HG03571 (cell line): Measurements from ENCODE around the gene VAMP5.
"Not testable (repeated sequence)": the region's sequence is repeated elsewhere in the genome, so short reads cannot be mapped to it uniquely, and the experiment has no call there.

Experiments used
- ATAC-seq: cut with Tn5 transposase; IDR thresholded peaks from one replicate; pipeline ENCODE4 v1.9.1; 2021; ENCODE audit not compliant: unreplicated experiment

Gene VAMP5

DNA sequence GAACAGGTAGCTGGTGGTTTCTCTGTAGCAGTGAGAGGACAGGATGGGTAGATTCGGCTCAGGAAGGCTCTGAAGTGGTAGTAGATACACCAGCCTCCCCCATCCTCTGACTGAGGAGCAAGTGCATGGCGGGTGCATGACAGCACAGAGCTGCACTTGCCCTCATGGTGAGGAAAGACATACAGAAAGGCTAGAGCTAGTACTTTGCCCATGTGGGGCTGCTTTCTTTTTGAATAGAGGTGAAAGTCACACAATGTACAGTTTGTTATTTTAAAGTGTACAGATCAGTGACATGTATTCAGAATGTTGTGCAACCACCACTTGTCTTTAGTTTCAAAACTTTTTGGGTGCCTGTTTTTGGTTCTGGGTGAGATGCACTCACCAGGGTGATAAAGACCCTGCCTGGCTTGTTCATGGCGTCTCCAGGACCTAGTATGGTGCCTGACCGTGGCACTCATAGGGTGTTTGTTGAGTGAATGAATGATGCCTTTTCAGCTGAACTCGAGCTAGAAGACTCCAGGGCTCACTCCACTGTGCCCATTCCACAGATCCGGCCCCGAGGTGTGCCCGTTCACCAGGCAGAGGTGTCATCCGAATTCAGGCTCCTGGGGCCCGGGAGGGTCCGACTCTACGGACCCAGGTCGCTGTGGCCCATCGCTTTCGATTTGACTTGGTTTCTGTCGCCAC, 421 bp upstream of the VAMP5 start:
- ATAC-seq, result no peak

DNA sequence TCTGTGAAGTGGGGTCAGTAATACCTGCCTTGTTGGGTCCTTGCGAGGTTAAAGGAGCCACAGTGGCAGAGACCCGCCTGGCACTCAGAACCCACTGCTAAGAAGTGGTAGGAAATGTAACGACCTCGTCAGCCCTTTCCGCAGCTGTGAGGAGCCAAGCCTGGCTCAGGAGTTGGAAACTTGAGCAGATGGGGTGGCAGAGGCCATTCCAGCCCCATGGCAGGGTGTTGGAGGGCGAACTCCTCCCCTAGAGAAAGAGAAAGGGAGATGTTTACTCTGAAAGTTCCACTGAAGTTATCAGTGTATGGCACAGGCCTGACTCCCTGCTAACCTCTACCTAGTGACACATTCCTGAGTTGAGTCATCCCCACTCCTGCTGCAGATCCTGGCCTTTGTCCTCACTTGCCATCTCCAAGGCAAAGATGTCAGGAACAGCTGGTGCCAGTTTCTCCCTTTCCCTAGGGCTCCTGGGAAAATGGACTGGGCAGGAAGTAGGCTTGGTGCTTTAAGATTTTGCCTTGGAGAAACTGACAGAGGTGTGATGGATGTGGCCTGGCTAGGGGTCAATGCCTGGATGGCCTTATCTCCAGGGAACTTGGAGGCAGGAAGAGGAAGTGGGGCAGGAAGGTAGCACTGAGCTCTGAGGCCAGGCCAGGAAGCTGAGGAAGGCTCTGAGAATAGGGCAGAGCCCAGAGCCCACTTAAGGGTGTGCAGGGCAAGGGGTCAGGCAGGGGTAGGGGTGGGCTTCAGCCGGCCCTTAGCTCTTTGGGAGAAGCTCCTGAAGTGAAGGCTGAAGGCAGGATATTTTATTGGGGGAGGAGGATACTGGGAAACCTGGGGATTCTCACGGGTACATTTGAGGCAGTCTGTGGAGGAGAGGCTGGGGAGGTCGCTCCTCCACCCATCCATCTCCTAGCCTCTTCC, 888 bp downstream of the VAMP5 start:
- no peak for ATAC-seq

DNA sequence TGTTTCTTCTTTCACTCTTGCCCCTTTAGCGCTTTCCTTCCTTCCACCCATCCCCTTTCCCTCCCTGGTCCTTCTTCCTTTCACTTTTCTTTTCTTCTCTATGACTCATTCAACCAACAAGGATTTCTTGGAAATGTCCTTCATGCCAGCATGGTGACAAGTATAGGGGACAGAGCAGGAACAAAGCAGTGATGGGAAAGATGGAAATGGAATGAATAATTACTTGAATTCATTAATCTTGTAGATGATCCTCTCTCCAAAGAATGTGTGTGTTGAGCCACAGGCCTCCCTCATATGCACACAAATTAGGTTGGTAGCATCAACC, 1.5 kb downstream of the VAMP5 start:
- no peak for ATAC-seq

DNA sequence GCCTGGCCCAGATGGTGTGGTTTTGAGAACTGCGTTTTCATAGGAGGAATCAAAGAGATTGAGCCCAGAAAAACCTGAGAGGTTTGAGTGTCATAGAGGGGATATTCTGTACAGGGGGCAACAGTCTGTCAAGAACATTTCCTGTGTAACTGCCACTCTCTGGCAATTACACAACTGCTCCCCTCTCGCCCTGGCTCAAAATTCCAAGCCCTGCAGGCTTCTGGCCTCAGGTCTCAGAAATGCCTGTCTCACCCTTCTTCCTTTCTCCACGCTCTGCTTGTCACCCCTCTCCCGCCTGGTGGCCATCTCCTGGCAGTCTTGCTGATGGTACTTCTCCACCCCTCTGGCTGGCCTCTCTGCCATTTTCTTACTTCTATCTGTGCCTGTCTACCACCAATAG, 4.0 kb downstream of the VAMP5 start:
- ATAC-seq, result no peak

DNA sequence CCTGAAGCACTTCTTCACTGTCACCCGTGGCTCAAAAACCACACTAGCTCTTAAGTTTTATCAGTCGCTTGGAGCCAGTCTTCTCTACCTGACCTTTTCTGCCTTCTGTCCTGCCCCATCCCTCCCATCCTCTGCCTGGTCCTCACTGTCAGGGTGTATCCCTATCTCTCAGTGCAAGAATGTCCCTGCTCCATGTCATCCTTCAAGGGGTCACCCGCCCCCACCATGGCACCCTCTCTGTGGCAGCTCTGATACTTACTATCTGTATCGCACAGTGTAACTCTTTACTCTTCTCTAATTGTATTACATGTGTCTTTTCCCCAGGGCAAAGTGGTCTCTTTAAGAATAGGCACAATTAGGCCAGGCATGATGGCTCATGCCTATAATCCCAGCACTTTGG, 4.4 kb downstream of the VAMP5 start:
- no peak for ATAC-seq

DNA sequence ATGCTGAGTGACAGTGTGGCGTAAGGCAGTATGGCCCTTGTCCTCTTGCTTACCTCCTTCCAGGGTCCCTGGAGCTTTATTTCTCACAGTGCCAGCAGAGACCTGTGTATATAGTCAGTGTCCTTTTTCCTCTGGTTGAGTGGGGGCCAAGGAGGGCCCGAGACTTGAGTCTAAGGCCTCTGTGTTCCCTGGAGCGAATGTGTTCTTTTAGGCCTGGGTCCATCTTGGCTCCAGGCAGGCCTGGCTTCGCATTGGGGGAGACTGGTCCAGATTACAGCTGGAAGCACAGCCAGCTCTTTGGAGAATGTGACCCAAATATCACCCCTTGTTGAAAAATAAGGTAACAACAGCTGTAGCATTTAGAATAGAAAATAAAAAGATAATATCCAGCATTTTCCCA, 5.0 kb downstream of the VAMP5 start:
- no peak for ATAC-seq

DNA sequence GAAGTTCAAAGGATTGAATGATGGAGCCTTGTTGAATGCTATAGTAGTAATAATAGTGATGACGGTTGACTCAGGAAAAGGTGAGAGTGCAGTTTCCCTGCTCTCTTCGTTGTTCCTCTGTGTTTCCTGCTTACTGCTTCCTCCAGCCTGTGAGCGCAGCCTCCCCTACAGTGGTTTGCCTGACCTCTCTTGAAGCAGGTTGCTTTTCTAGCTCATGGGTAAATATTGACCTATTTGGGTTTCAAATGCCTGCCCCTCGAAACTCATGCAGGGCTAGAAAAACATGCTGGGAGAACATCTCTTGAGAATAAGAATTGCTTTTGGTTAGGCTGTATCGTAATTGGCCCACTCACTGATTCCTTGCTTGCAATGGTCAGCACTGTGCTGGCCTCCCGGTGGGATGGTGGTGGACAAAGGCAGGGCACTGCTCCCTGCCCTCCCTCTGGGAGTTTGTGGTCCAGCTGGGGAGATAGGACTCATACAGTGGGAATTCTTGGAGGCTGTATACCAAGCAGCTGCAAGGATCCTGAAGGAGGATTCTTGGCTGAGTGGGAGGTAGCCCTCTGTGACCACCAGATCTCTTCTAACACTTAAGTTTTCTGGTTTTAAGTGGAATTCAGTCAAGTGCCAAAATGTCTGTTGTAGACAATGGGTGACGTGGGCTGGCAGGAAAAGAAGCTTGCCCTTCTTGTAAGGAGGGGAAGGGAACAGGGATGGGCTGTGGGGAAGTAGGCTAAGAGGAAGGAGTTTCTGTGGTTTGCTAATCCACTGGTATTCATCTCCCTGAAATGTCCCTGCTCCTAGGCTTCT, 6.0 kb downstream of the VAMP5 start:
- no peak for ATAC-seq

DNA sequence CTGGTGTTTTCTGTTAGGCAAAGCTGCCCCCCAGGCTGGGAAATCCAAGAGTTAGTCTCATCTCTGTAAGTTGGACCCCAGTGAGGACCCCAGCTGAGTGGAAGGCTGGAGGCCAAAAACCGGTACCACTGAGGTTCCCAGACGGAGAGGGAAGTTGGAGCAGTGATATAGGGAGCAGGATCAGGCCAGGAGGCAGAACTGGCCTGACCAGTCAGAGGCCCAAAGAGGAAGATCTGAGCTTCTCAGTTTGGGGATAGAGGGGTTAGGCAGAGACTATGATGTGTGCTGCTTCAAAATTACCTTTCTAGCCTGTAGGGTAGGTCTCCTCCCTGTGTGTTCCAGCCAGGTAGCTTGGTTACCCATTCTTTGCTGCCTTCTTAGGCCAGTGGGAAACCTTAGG, 6.7 kb downstream of the VAMP5 start:
- no peak for ATAC-seq

DNA sequence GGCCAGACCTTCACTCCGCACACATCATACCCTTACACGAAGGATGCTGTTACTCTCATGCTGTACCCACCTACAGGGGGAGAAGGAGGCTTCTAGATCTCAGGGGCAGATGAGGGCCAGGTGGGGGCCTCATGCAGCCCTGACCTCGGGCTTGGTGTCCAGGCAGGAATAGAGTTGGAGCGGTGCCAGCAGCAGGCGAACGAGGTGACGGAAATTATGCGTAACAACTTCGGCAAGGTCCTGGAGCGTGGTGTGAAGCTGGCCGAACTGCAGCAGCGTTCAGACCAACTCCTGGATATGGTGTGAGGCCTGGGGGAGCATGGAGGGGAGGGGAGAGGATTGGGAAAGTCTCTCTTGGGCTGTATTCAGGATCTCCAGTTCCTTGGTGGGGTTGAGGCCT, 7.3 kb downstream of the VAMP5 start:
- ATAC-seq, result no peak

DNA sequence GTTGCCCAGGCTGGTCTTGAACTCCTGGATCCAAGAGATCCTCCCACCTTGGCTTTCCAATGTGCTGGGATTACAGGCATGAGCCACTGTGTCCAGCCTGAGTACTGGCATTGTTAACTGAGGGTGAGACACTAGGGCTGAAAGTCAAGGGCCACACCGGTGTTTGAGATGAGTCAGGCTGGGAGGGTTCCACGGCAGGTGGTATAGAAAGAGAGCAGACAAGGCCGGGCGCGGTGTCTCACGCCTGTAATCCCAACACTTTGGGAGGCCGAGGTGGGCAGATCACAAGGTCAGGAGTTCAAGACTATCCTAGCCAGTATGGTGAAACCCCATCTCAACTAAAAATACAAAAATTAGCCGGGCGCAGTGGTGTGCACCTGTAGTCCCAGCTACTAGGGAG, 8.1 kb downstream of the VAMP5 start:
- not testable (repeated sequence) for ATAC-seq

DNA sequence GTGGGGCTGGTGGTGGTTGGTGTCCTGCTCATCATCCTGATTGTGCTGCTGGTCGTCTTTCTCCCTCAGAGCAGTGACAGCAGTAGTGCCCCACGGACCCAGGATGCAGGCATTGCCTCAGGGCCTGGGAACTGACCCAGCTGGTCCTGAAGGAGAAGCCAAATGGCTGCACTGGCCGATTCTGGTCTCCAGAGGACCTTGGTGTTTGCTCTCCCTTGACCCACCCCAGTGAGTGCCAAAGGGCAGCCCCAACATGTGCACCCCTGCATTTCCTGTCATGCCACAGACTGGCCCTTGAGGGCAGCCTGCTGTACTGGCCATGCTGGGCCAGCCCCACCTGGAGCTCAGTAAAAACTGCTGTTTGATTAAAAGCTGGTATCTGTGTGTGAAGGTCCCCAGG, 8.8 kb downstream of the VAMP5 start:
- ATAC-seq, result no peak

DNA sequence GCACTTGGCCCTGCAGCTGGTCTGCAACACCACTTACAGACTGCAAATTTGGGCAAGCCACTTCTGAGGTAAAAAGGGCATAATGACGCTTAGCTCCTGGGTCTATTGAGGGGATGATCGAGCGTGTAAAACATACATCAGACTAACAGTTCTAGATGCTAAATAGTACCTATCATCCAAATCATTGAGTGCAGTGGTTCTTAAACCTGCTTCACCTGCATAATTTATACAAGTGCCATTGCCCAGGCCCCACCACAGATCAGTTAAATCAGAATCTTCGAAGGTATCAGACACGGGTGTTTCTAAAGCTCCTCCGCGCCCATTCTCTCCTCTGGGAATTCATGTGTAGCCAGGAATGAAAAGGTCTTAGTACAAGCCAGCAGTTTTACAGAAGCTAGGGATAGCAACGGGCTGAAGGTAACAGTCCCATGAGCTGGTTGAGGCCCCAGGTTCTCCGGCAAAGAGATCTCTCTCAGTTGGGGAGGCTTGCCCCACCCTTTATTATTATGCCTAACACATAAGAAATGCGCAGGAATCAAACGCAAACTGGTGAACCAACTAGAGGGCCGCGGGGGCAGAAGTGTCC, 10.6 kb downstream of the VAMP5 start:
- ATAC-seq, result peak; percentile 3

DNA sequence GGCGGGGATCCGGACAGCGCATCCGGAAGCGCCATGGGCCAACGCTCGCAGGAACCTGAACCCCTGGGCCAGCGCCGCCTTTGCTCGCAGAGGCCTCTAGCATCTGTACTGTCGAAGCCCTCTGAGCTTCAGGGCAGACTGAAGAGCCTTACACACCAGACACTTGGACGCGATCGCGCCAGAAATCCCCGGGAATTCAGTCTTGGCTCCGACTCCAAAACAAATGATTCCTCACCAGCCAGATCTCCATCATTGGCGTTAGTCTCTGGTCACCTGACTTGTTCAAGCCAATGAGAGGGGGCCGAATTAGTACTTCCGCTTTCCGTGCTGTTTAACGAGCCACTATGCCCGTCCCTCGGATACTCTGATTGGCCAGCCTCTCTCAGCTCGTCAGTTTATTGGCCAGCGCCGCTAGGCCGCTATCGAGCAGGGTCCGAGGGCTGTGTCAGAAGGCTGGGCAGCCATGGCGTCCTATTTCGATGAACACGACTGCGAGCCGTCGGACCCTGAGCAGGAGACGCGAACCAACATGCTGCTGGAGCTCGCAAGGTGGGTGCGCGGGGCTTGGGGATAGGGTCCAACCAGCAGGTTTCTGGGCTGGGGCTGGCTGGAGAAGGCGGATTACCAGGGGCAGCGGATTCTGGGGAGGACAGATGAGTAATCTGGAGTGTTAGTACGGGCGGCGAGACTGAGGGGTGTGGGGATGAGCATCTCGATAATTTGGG, 11.2 kb downstream of the VAMP5 start, which contains the start of gene RNF181:
Gene RNF181, plus strand, starts transcription at position 445 of the 725 bp plus-strand sequence. Its CDS starts 19 bp downstream, at position 464.
- ATAC-seq, result peak; percentile 97

DNA sequence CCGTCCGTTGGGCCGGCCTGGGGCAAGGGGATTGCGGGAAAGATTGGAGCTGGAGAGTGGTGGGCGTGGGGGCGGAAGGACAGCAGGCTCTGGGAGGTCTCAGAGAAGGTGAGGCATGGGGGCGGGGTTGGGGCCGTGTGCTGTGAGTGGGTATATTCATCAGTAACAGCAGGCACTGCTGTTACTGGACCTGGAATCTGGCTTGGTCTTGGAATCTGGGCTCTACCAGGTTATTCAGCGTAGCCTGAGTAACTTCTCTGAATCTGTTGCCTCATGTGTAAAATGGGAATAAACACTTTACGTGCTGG, 11.7 kb downstream of the VAMP5 start:
- ATAC-seq, result no peak

DNA sequence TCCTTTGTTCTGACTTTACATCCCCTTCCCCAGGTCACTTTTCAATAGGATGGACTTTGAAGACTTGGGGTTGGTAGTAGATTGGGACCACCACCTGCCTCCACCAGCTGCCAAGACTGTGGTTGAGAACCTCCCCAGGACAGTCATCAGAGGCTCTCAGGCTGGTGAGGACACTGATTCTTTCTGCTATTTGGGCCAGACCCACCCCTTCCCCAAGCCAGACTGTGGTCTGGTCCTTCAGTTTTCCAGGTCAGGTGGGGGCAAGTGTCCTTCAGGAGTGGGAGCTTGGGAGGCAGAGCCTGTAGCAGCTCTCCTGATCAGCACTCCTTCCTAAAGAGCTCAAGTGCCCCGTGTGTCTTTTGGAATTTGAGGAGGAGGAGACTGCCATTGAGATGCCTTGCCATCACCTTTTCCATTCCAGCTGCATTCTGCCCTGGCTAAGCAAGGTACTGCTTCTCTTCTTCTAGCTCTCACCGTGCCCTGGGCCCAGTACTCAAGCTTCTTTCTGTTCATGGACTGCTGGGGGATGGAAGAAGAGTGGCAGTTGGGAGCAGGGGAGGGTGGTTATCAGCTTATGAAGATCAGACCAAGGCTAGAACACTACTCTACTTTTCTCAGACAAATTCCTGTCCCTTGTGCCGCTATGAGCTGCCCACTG, 12.4 kb downstream of the VAMP5 start:
- no peak for ATAC-seq

DNA sequence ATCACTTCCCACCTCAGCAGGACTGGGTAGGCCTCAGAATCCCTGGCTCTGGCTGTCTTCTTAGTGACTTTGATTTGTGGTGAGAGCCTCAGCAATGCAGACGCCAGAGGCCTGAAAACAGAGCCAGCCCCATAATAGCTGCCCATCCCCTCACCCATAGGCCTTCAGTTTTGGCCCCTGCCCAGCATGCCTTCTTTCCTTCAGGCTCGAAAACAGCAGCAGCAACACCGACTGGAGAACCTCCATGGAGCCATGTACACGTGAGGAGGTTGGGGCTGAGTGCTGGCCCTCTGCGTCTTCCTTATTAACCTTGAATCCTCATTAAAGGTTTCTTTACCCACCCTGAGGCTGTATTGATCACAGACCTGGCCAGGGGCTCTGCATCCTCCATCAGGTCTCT, 13.0 kb downstream of the VAMP5 start:
- ATAC-seq, result no peak

DNA sequence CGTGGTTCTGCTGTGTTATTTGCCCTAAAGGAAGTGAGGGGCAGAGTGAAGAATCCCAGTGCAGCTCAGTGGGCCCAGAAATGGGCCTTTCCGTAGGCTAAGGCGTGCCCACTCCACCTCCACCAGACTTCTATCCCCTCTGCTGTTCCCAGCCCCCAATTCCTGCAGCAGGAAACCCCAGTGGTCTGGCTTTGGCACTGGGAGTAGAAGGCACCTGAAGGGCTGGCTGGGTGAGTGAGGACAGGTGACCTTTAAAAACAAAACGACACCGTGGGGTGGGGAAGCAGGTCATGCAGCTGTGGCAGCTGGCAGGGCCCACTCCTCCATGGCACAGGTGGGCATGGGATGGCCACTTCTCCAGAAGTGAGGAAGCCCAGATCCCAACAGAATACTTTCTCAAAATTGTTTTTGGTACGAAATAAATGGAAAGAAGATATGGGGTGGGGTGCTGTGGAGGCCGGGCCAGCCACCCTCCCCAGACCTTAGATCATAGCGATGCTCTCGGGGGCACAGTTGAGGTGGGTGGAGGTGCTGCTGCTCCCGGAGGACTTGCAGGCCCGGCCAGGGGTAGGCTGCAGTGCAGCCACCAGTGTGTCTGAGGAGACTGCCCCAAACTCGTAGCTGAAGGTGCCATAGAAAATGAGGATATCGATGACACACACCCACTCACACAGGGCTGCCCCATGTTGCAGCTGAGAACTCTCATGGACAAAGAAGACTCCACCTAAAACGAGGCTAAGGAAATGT, 14.5 kb downstream of the VAMP5 start:
- ATAC-seq, result no peak

DNA sequence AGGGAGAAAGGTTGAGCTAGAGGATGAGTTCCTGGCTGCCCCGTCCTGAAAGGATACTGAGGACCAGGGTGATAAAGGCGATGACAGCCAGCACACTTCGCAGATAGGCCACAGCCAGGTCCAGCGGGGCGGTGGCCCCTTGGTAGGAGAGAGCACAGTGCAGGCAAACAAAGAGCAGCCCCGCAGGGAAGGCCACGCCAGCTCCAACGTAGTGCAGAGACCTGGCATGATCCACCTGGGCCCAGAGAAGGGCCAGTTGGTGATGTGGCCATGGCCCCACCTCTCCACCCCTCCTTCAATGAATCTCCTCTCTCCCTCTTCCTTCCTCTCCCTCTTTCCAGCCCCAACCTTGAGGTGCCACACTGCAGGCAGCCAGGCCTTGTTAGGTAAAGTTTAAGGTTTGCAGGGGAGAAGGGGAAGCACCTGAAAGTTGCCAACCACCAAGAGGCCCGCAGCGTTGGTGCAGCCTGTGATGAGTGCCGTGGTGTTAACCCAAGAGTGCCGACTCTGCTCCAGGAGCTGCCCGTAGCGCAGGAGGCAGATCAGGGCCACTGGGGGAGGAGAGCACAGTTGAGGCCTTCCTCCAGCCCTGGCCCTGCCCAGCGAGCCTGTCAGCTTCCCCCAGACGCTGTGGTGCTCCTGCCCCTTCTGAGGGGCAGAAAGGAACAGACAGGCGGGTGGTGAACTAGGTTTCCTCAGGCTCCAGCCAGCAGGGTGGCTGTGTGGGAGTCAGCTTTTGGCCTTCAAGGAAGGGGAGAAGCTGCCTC, 15.4 kb downstream of the VAMP5 start:
- no peak for ATAC-seq

DNA sequence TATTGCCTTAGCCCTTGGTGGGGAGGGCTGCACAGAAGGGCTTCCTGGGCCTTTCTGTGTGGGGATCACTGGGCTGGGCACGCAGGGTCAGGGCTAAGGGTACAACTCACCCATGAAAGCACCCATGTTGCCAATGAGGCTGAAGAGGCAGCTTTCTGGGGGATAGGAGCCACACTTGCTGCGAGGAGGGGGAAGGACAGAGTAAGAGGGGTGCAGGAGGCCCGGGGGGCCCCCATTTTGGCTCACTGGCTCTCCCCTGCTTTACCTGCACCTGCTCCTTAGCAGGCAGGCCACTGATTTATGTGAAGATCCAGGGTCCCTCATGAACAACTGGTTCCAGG, 16.0 kb downstream of the VAMP5 start:
- ATAC-seq, result no peak
